GM12878 (cell line): Measurements from ENCODE around the gene PEX5. TPM values are rescaled to one million over a fixed set of nuclear protein-coding genes. Genes with fewer than 3 reads are reported as not detected.

ENCODE experiments used
- ATAC-seq: fragments of 200-7000 bp; cut with Tn5 transposase; 3 replicates; pipeline ENCODE4 v1.9.1; 2020; ENCODE audit warnings: mild to moderate bottlenecking, moderate library complexity
- BruUV-seq: library from RNA; stranded (reverse); fragments of 400-500 nt; replicated peaks from 2 replicates; lab custom pipeline; 2021; lab: Mats Ljungman, UMichigan
- CTCF ChIA-PET: fragments of 300-600 bp; sonication (Branson Sonifier 250); formaldehyde crosslinking; extraction: SDS; loops from one replicate; lab custom pipeline; 2021; ENCODE audit warnings: inconsistent platforms; lab: Yijun Ruan, JAX
- POLR2A ChIA-PET: fragments of 350-600 bp; formaldehyde crosslinking; extraction: SDS; loops from one replicate; lab custom pipeline; 2021; ENCODE audit warnings: inconsistent platforms; lab: Charles Lee
- RAD21 ChIA-PET: fragments of 300-600 bp; sonication (Branson Sonifier 250); formaldehyde crosslinking; loops from one replicate; lab custom pipeline; 2023; ENCODE audit warnings: antibody characterized with exemption; ENCODE audit not compliant: unreplicated experiment; lab: Charles Lee
- SMC1A ChIA-PET: fragments of 300-600 bp; sonication (Branson Sonifier 250); formaldehyde crosslinking; loops from one replicate; lab custom pipeline; 2023; ENCODE audit not compliant: unreplicated experiment, uncharacterized antibody; lab: Charles Lee
- DNase-seq: peaks from one replicate; pipeline ENCODE4 v3.0.0-alpha.2; 2011; ENCODE audit warnings: low read depth, low spot score
- FAIRE-seq: peaks from 3 replicates; lab custom pipeline; 2011; peaks lifted over from hg19 to GRCh38; lab: Jason Lieb, UNC
- H2AFZ ChIP-seq: 2 replicates; pipeline ENCODE4 v1.6.0; 2011; ENCODE audit warnings: low read depth, low read length, control low read depth; ENCODE audit not compliant: control insufficient read depth
- H3K27ac ChIP-seq: 2 replicates; pipeline ENCODE4 v1.5.1; 2011; ENCODE audit warnings: control low read depth; ENCODE audit not compliant: control insufficient read depth, insufficient read depth
- H3K27me3 ChIP-seq, 2 experiments: replicated peaks in 1 of 2; 2 replicates each; pipeline versions ENCODE4 v1.6.0 to v1.6.1; 2011; ENCODE audit warnings: low read length in 1 of 2; ENCODE audit not compliant: control insufficient read depth in 2 of 2, insufficient read depth in 2 of 2
- H3K36me3 ChIP-seq, 2 experiments: 2 replicates each; pipeline ENCODE4 v1.5.1; 2011; ENCODE audit warnings: low read length in 1 of 2; ENCODE audit not compliant: control insufficient read depth in 2 of 2, insufficient read depth in 2 of 2
- H3K4me1 ChIP-seq: 2 replicates; pipeline ENCODE4 v1.6.1; 2011; ENCODE audit warnings: mild to moderate bottlenecking, low read length, moderate library complexity, mixed read lengths; ENCODE audit not compliant: control insufficient read depth, insufficient read depth
- H3K4me2 ChIP-seq: 2 replicates; pipeline ENCODE4 v1.6.0; 2011; ENCODE audit warnings: control low read depth; ENCODE audit not compliant: control insufficient read depth, insufficient read depth
- H3K4me3 ChIP-seq: fragments of 200-600 bp; sonication (generic); 2 replicates; pipeline ENCODE4 v1.5.1; 2016
- H3K79me2 ChIP-seq: 2 replicates; pipeline ENCODE4 v1.6.0; 2011; ENCODE audit warnings: low read length; ENCODE audit not compliant: control insufficient read depth, insufficient read depth
- H3K9ac ChIP-seq: 2 replicates; pipeline ENCODE4 v1.8.0; 2011; ENCODE audit warnings: low read length, control low read depth, mixed read lengths; ENCODE audit not compliant: control insufficient read depth, insufficient read depth
- H3K9me3 ChIP-seq: replicated peaks from 3 replicates; pipeline ENCODE4 v1.5.1; 2011; ENCODE audit warnings: mild to moderate bottlenecking, low read length; ENCODE audit not compliant: control insufficient read depth, insufficient read depth
- H4K20me1 ChIP-seq: 2 replicates; pipeline ENCODE4 v1.6.0; 2011; ENCODE audit not compliant: control insufficient read depth, insufficient read depth
- BRCA1 ChIP-seq: IDR thresholded peaks from 2 replicates; pipeline ENCODE4 v1.6.1; 2011; ENCODE audit warnings: low read depth, low read length, improper control_type of control experiment
- CTCF ChIP-seq, 3 experiments: IDR thresholded peaks in 2 of 3; conservative IDR thresholded peaks in 1 of 3; 2 replicates each; pipeline ENCODE4 v1.5.1; 2011; ENCODE audit warnings: low read depth in 3 of 3, low read length in 3 of 3, mild to moderate bottlenecking in 3 of 3, control low read depth in 2 of 3, moderate library complexity in 2 of 3, inconsistent platforms in 1 of 3, mixed read lengths in 1 of 3; ENCODE audit not compliant: control insufficient read depth in 2 of 3, insufficient read depth in 1 of 3; ENCODE audit errors: extremely low read depth in 1 of 3
- EP300 ChIP-seq, 2 experiments: fragments of 150-350 bp in 1 of 2; IDR thresholded peaks; 2 replicates each; pipeline ENCODE4 v1.6.1; 2011 to 2012; ENCODE audit warnings: low read depth in 2 of 2, low read length in 2 of 2, borderline replicate concordance in 1 of 2, improper control_type of control experiment in 1 of 2, inconsistent platforms in 1 of 2; ENCODE audit not compliant: control insufficient read depth in 1 of 2
- HDAC6 ChIP-seq: fragments of 200-600 bp; sonication (generic); IDR thresholded peaks from one replicate; pipeline ENCODE4 v1.8.0; 2017; ENCODE audit warnings: antibody characterized with exemption; ENCODE audit not compliant: unreplicated experiment
- JUND ChIP-seq: IDR thresholded peaks from 2 replicates; pipeline ENCODE4 v1.6.1; 2012; ENCODE audit warnings: low read depth, mild to moderate bottlenecking, low read length, improper control_type of control experiment, moderate library complexity
- KAT2A ChIP-seq: conservative IDR thresholded peaks from 2 replicates; pipeline ENCODE4 v1.6.1; 2011; ENCODE audit warnings: low read depth, low read length; ENCODE audit not compliant: control insufficient read depth
- MEF2A ChIP-seq: IDR thresholded peaks from 2 replicates; pipeline ENCODE4 v1.6.1; 2011; ENCODE audit warnings: low read depth, mild to moderate bottlenecking, low read length, moderate library complexity; ENCODE audit not compliant: insufficient read depth
- NFYB ChIP-seq: IDR thresholded peaks from 2 replicates; pipeline ENCODE4 v1.6.1; 2011; ENCODE audit warnings: low read depth, mild to moderate bottlenecking, low read length, improper control_type of control experiment, moderate library complexity; ENCODE audit not compliant: insufficient read depth
- RCOR1 ChIP-seq: conservative IDR thresholded peaks from 2 replicates; pipeline ENCODE4 v1.6.1; 2012; ENCODE audit warnings: low read depth, low read length, improper control_type of control experiment
- RELA ChIP-seq: fragments of 450-650 bp; IDR thresholded peaks from 2 replicates; pipeline ENCODE4 v1.8.0; 2014; ENCODE audit warnings: borderline replicate concordance; ENCODE audit not compliant: partially characterized antibody
- RFX5 ChIP-seq: IDR thresholded peaks from 2 replicates; pipeline ENCODE4 v1.6.1; 2011; ENCODE audit warnings: low read depth, low read length, improper control_type of control experiment
- SIX5 ChIP-seq: IDR thresholded peaks from 2 replicates; pipeline ENCODE4 v1.6.1; 2011; ENCODE audit warnings: mild to moderate bottlenecking, low read depth, low read length, moderate library complexity; ENCODE audit not compliant: severe bottlenecking
- SMAD1 ChIP-seq: fragments of 450-650 bp; IDR thresholded peaks from 2 replicates; pipeline ENCODE4 v1.6.1; 2018; ENCODE audit warnings: mild to moderate bottlenecking, low read depth; ENCODE audit not compliant: partially characterized antibody
- SMAD5 ChIP-seq: IDR thresholded peaks from 2 replicates; pipeline ENCODE4 v1.6.1; 2016; ENCODE audit warnings: antibody characterized with exemption, low read depth
- SREBF1 ChIP-seq: IDR thresholded peaks from 2 replicates; pipeline ENCODE4 v1.6.1; 2012; ENCODE audit warnings: mild to moderate bottlenecking, low read length
- in situ Hi-C: fragments of 300-500 bp; cut with MboI; formaldehyde crosslinking; loops from 9 replicates; pipeline ENCODE4 v1.14.3; 2018; ENCODE audit warnings: mixed read lengths
- intact Hi-C: fragments of 100-400 bp; cut with micrococcal nuclease; formaldehyde crosslinking; loops from one replicate; pipeline ENCODE4 v1.14.2; 2022; ENCODE audit not compliant: unreplicated experiment
- polyA plus RNA-seq, 11 experiments: library from polyadenylated mRNA; depleted of rRNA in 4 of 11; unstranded in 6 of 11; stranded (reverse) in 5 of 11; fragments of >200 nt; fragmentation: Nextera tagmentation in 4 of 11; fragmentation: Illumina TruSeq in 1 of 11; extraction: Ambion mirVana in 4 of 11; extraction: Trizol in 1 of 11; gene quantifications; 1 replicate in 1 of 11; 2 replicates in 10 of 11; pipeline versions ENCODE4 v1.2.1 to v1.2.3, GENCODE V29; 2011 to 2016; ENCODE audit warnings: inconsistent platforms in 2 of 11, missing spikeins in 2 of 11, low read depth in 1 of 11
- total RNA-seq, 4 experiments: library from RNA; depleted of rRNA in 3 of 4; stranded (reverse); fragments of >200 nt in 3 of 4; fragmentation: Illumina TruSeq in 1 of 4; extraction: Trizol in 1 of 4; gene quantifications; 2 replicates each; pipeline versions ENCODE4 v1.2.1 to v1.2.3, GENCODE V29; 2013 to 2021
- TF ChIP-seq, protein P1 (sequence below): fragments of 450-650 bp; IDR thresholded peaks from 2 replicates; pipeline ENCODE4 v1.6.1; 2016; ENCODE audit warnings: mild to moderate bottlenecking, moderate library complexity, borderline replicate concordance
- TF ChIP-seq, protein P2 (sequence below): IDR thresholded peaks from 2 replicates; pipeline ENCODE4 v1.6.1; 2012; ENCODE audit warnings: low read length, inconsistent platforms

The PEX5 gene
- total and polyA plus RNA-seq, 10 of the 15 experiments (the other 5 are each of a cell fraction or from before 2014, with no cell fraction given): 1.3 to 31.9 (median 13.1) TPM

- Histone ChIP-seq H3K27ac (no peak overlapping the region), H3K9me3 (peaks cover 8% of the 10 kb centered on the region; the same call in 2 of the 3 replicates), H3K4me1 (no peaks in the 10 kb centered on the region), H2AFZ (no peak overlapping the region), H3K4me3 (no peak overlapping the region), H3K27me3 (no peaks in the 10 kb centered on the region), H4K20me1 (no peaks in the 10 kb centered on the region), H3K4me2 (no peak overlapping the region), H3K9ac (no peak overlapping the region), H3K36me3 (no peaks in the 10 kb centered on the region), H3K79me2 (no peaks in the 10 kb centered on the region)
- BruUV-seq: no TSS peak
- ChIA-PET CTCF (interaction anchor here (1.2 to 1.3 kb wide), 2 partner anchors 8 to 29 kb away, joined by 3 to 5 read pairs; no protein-coding TSS in a partner anchor), RAD21 (no interaction called here), SMC1A (no interaction called here), POLR2A (no interaction called here)
- FAIRE-seq (no peak), ATAC-seq (no peak), DNase-seq (no peak)
- intact Hi-C loops: no loop called here
- TF ChIP-seq KAT2A: no peak
- no peak for TF ChIP-seq EP300 (IDR thresholded peaks at IDR 0.05; ENCODE audit: borderline replicate concordance in 1 of 2, control insufficient read depth in 1 of 2, low read depth in 2 of 2, low read length in 2 of 2)
- TF ChIP-seq RCOR1: no peak
- TF ChIP-seq JUND: no peak
- TF ChIP-seq SMAD1: no peak
- TF ChIP-seq CTCF (IDR thresholded peaks at IDR 0.05 in 2 of 3, conservative IDR thresholded peaks at IDR 0.05 in 1 of 3; ENCODE audit: control insufficient read depth in 2 of 3, extremely low read depth in 1 of 3, insufficient read depth in 1 of 3, low read depth in 3 of 3, low read length in 3 of 3): no peak
- no peak for TF ChIP-seq SIX5
- no peak for TF ChIP-seq BRCA1
- TF ChIP-seq RELA: no peak
- no peak for TF ChIP-seq HDAC6
- TF ChIP-seq, protein P1, sequence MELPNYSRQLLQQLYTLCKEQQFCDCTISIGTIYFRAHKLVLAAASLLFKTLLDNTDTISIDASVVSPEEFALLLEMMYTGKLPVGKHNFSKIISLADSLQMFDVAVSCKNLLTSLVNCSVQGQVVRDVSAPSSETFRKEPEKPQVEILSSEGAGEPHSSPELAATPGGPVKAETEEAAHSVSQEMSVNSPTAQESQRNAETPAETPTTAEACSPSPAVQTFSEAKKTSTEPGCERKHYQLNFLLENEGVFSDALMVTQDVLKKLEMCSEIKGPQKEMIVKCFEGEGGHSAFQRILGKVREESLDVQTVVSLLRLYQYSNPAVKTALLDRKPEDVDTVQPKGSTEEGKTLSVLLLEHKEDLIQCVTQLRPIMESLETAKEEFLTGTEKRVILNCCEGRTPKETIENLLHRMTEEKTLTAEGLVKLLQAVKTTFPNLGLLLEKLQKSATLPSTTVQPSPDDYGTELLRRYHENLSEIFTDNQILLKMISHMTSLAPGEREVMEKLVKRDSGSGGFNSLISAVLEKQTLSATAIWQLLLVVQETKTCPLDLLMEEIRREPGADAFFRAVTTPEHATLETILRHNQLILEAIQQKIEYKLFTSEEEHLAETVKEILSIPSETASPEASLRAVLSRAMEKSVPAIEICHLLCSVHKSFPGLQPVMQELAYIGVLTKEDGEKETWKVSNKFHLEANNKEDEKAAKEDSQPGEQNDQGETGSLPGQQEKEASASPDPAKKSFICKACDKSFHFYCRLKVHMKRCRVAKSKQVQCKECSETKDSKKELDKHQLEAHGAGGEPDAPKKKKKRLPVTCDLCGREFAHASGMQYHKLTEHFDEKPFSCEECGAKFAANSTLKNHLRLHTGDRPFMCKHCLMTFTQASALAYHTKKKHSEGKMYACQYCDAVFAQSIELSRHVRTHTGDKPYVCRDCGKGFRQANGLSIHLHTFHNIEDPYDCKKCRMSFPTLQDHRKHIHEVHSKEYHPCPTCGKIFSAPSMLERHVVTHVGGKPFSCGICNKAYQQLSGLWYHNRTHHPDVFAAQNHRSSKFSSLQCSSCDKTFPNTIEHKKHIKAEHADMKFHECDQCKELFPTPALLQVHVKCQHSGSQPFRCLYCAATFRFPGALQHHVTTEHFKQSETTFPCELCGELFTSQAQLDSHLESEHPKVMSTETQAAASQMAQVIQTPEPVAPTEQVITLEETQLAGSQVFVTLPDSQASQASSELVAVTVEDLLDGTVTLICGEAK: no peak
- TF ChIP-seq RFX5: no peak
- no peak for TF ChIP-seq MEF2A
- TF ChIP-seq, protein P2, sequence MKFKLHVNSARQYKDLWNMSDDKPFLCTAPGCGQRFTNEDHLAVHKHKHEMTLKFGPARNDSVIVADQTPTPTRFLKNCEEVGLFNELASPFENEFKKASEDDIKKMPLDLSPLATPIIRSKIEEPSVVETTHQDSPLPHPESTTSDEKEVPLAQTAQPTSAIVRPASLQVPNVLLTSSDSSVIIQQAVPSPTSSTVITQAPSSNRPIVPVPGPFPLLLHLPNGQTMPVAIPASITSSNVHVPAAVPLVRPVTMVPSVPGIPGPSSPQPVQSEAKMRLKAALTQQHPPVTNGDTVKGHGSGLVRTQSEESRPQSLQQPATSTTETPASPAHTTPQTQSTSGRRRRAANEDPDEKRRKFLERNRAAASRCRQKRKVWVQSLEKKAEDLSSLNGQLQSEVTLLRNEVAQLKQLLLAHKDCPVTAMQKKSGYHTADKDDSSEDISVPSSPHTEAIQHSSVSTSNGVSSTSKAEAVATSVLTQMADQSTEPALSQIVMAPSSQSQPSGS: no peak
- no peak for TF ChIP-seq SREBF1
- no peak for TF ChIP-seq NFYB
- TF ChIP-seq SMAD5: no peak
- in situ Hi-C loops: no loop called here
These were observed 19.5 kb upstream of the PEX5 start for GRCh38 chr12:7169951-7170350.
